DOHH2 (cell line): ENCODE measurements around the gene RORC.

Experiments
- EZH2phosphoT487 ChIP-seq: fragments of 200-600 bp; sonication (generic); IDR thresholded peaks from 2 replicates; pipeline ENCODE4 v1.6.1; 2017; ENCODE audit warnings: borderline replicate concordance, mild to moderate bottlenecking, antibody characterized with exemption, low read length, moderate library complexity, mixed read lengths
- TF ChIP-seq, protein P1 (sequence below): fragments of 200-600 bp; sonication (generic); IDR thresholded peaks from one replicate; pipeline ENCODE4 v1.5.1; 2014; ENCODE audit warnings: antibody characterized with exemption, mild to moderate bottlenecking, low read depth, low read length; ENCODE audit not compliant: poor library complexity, severe bottlenecking

DNA sequence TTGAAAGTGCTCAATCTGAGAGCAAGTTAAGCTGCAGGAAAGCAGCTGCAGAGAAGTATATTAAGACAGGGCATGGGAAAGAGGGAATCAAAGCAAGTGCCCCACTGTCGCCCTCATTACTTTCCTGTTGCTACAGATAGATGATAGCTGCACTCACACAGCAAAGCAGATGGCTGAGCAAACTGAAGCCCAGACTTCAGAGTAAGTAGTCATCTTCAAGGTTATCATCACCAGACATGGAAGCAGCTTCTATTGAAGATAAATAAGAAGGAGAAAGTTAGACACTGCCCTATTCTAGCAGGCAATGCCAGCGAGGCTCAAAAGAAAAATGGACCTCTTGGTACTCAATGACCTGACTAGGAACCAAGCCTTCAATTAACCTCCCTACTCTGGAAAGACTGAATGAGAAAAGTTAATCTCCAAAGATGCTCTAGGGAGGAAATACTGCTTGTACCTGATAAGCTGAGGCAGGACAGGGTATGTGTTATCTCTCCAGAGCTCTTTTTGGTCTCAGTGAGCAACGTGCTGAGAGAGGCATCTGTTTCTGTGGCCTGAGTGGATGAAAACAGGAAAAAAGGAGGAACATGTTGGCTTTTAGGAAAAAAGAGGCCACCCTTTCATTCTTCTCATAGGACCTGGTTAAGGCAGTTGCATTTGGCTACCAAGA is 57.2 kb downstream of the RORC start:
- TF ChIP-seq, protein P1, sequence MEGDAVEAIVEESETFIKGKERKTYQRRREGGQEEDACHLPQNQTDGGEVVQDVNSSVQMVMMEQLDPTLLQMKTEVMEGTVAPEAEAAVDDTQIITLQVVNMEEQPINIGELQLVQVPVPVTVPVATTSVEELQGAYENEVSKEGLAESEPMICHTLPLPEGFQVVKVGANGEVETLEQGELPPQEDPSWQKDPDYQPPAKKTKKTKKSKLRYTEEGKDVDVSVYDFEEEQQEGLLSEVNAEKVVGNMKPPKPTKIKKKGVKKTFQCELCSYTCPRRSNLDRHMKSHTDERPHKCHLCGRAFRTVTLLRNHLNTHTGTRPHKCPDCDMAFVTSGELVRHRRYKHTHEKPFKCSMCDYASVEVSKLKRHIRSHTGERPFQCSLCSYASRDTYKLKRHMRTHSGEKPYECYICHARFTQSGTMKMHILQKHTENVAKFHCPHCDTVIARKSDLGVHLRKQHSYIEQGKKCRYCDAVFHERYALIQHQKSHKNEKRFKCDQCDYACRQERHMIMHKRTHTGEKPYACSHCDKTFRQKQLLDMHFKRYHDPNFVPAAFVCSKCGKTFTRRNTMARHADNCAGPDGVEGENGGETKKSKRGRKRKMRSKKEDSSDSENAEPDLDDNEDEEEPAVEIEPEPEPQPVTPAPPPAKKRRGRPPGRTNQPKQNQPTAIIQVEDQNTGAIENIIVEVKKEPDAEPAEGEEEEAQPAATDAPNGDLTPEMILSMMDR: no peak
- no peak for TF ChIP-seq EZH2phosphoT487
